GM18498 (cell line): Measurements from ENCODE around the gene SSBP3.

ENCODE experiments used
- ATAC-seq: cut with Tn5 transposase; IDR thresholded peaks from one replicate; pipeline ENCODE4 v1.9.1; 2021; ENCODE audit warnings: mild to moderate bottlenecking, moderate library complexity; ENCODE audit not compliant: unreplicated experiment

Gene SSBP3

DNA sequence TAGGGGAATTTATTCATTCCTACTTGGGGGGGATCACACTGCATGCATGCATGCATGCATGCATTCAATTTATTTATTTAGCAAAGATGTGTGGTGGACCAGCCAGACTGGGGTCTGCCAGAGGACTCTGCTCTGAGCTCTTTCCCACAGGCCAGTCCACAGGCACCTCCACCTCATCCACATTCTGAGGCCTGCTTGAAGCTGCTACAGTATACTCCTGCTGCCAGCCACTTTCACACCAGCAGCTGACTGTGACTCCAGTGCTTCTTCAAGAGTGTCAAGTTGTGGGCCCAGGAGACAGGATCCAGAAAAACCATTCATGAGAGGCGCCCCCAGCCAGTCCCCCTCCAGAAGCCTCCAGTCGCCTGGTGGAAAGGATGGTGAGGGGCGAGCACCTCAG is 30.9 kb downstream of the SSBP3 start:
- ATAC-seq: no peak

DNA sequence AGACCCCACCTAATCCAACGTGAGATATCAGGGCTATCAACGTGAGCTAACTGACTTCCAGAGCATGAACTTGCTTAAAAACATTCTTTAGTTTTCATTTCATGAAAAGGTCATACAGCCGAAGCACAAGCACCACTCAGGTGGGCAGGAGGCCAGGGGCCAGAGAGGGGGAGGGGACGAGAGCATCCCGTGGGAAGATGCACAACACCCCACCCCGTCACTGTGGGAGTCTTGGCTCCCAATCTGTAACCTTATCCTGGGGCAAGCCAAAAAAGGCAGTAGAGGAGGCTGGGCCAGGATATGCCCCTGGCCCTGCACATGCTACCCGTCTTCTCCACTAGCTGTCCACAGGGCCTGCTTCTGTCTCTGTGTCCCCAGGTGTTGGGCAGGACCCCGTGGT is 31.4 kb downstream of the SSBP3 start:
- ATAC-seq: no peak

DNA sequence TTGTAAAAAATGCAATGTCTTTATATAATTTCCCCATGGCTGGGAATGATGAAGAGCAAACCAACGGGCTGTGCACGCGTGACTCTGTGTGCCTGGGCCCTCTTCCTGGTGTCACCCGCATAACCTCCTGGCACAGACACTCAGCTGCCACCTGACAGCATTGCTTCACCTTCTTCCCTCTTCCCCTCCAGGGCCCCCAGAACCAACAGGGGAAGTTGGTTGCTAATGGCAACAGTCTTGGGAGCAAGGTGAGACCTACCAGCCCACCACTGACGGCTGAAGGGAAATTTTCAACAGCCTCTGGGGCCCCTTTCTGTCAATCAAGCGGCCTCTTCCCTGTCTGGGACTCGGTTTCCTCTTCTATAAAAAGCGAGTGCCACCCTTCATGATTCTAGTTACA is 33.2 kb downstream of the SSBP3 start:
- ATAC-seq: no peak

GRCh38 chr1:54371942-54372275 is 34.3 kb downstream of the SSBP3 start:
- no peak for ATAC-seq

- no peak for ATAC-seq
Observed at GRCh38 chr1:54371038-54371941, 34.9 kb downstream of the SSBP3 start.

DNA sequence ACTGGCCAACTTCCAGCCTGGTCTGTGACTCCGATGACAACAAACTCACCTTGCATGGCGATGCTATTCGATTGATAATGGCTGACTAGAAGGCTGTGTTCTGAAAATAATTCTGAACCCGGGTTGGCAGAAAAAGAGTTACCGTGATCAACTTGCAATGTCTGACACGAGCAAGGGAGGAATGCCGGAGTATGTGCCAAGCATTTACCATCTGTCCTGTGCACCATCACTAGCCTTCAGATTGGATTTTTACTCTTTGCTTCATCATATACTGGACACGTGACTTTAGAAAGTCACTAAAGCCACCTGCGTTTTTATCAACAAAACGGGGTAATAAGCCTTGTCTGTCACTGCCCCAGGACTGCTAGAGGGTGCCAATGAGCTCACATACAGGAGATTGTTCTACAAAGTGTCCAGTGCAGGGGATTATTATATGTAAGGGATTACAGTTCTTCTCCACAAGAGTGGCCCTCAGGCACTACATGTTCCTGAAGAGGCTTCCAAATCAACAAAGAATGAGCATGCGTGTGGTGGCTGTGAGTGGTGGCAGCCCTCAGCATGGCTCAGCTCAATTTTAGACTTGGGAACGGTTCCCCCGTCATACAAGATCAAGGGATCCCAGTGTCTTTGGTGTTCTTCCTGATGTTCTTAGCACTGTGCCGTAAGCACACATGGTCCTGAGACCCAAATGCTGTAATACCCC is 35.8 kb downstream of the SSBP3 start:
- no peak for ATAC-seq

- no peak for ATAC-seq
Observed at GRCh38 chr1:54367613-54368012, 38.6 kb downstream of the SSBP3 start.

DNA sequence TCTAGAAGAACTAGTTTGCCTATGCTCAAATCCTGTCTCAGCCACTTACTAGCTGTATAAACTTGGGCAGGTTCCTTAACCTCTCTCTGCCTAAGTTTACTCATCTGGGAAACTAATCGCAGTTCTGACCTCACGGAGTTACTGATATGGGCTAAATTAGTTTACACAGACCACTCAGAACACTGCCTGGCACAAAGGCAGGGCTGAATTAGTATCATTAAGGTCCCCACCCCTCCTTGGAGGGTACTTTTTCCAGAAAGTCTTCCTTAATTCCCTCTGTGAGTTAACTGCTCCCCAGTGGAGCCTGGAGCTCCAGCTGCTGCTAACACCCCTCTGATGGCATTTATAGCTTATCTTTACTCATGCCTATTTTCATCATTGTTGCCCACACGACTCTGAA is 40.3 kb downstream of the SSBP3 start:
- no peak for ATAC-seq

- no peak for ATAC-seq
Observed at GRCh38 chr1:54365398-54365797, 40.8 kb downstream of the SSBP3 start.

GRCh38 chr1:54364995-54365394 is 41.2 kb downstream of the SSBP3 start:
- no peak for ATAC-seq

DNA sequence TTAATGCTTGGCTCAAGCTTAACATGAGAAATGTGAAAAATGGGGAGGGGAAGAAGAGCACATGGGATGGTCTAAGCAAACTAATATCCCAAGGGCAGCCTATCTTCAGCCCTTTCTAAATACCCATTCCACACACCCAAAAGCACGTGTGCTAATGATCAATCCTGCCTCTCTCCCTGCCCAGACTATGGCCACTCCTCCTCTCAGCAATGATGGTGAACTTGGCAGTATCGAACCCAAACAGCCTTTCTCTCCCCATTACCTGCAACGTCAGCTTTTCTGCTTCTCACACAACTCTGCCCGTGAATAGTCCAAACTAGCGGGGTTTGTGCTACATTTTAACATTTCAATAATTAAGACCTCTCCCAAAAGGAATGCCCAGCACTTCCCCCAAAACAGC is 41.6 kb downstream of the SSBP3 start:
- no peak for ATAC-seq

DNA sequence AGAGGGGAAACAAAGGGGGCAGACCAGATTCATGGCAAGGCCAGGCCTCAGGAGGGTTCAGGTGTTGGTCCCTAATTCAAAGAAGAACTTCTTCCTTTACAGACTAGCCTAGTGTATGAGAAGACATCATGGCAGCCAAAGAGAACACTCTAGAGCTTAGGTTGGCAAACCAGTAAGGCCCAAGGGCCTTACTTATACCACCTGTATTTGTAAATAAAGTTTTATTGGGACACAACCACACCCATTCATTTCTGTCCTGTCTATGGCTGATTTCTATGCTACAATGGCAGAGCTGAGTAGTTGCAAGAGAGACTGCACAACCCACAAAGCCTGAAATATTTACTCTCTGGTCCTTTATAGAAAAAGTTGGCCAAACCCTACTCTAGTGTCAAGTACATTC is 42.3 kb downstream of the SSBP3 start:
- ATAC-seq: no peak

GRCh38 chr1:54362881-54363340 is 43.3 kb downstream of the SSBP3 start:
- no peak for ATAC-seq

- ATAC-seq: no peak
Observed at GRCh38 chr1:54361342-54361741, 44.9 kb downstream of the SSBP3 start.

- ATAC-seq: no peak
Observed at GRCh38 chr1:54360165-54361005, 45.8 kb downstream of the SSBP3 start.

DNA sequence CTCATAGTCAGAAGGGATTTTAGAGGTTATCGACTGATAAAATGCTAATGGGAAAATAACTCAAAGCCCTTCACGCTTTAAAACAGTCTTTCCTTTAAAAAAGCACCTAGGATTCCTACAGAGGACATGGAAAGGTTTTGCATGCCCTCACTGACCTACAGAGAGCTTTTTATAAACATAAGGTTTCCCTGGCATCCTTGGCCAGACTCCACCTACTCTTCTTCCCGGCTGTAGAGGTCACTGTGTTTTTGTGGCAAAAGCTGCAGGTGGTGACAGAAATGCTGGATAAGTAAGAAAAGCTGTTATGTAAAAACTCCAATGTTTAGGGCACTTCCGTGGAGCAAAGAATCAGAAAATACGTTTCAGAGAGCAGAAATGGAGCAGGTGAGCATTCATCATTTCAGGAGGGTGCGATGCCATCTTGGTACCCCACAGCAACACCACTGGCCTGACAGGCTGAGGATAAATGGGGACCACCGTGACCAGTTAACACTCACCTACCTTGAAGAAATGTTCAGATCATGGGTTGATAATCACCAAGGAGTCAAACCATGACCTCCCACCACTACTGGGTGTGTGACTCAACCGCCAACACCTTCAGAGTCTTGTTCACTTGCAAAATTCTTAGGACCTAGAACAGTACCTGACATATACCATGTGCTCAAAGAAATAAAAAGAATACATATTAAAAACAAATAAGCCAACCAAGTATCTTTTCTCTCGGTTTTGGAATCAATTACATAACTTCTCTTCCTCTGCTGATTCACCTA is 46.6 kb downstream of the SSBP3 start:
- ATAC-seq: no peak

DNA sequence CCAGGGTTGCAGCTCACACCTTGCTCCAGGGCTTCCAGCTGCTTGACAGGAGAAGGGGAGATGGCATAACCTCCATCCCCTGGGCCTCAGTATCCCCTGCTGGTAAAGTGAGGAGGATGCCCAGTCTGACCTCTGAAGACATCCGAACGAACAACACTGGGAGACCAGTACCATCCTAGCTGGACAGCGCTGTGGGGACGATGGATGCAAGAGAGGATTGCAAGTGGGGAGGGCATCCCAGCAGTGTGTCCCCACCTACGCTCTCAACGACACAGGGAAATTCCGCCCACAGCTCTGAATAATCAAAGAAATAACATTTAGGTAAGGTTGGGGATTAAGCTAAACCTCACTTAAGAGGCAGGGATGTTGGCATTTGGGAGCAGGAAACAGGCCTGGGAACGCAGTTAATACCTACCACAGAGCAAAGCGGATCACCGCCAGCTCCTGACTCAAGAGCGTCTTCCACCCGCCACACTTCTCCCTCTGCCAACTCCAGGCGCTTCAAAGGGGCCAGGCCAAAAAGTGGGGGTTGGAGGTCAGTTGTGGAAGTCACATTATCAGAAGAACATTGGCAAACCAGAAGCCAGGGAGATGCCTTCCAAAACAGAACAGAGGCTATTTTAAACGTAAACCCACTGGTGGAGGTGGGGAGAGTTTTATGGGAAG is 47.6 kb downstream of the SSBP3 start:
- no peak for ATAC-seq

DNA sequence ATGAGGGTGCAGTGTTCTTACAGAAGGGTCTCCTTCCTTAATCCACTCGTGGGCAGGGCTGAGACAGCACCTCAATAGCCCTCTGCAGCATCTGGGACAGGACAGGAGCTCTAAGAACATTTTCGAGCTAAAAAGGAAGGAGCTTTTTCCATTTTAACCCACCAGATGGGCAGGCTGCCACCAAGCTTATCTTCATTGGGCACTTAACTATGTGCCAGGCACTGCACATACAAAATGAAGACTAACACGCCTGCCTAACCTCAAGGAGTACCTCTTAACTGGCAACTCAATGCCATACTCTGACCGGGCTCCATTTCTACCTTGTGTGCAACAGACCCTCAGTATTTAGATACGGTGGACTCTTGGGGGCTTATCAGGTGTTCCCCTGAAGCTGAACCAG is 48.2 kb downstream of the SSBP3 start:
- no peak for ATAC-seq

- no peak for ATAC-seq
Observed at GRCh38 chr1:54356680-54357147, 49.5 kb downstream of the SSBP3 start.
